TTC549 (cell line): ENCODE data around the gene ITM2C.

Source experiments
- FAIRE-seq: peaks from 2 replicates; lab custom pipeline; 2012; peaks lifted over from hg19 to GRCh38; lab: Jason Lieb, UNC

Gene ITM2C

DNA sequence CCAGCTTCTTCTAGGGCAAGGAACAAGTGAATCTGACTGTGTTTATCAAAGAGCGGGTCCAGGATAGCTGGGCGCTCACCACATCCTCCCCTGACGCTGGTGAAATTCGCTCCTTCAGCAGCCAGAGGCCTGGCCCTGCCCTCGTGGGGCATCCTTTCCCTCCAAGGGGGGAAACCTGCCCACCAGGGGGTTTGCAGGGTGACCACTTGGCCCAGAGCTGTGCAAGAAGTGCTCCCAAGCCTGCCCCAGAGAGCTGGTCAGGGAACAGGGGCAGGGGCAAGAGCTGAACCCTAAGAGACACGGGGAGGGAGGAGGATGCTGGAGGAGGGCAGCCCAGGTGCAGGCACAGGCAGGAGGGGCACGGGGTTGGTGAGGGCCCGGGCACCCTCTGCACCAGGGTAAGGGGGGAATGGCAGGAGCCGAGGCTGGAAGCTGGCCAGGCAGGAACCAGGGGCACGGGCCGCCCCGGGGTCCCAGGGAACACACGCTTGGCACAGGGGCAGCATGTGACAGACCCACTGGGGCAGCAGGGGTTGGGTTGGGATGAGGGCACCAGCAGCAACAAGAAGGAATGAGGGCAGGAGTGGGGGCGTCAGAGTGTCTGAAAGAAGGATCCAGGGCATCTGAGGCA lies 63.1 kb downstream of the ITM2C start:
- FAIRE-seq = no peak
